Renal cortex interstitium (tissue), 15 donors: ENCODE results near the gene IZUMO1. TPM values are rescaled to one million over a fixed set of nuclear protein-coding genes. Genes with fewer than 3 reads are reported as not detected.
"Not testable (repeated sequence)": the region's sequence is repeated elsewhere in the genome, so short reads cannot be mapped to it uniquely, and the experiment has no call there.

Experiments
- DNase-seq, 11 donors: peaks; one replicate each; pipeline ENCODE4 v3.0.0-alpha.2; 2013; ENCODE audit warnings: low read depth in 9 of 11, low spot score in 4 of 11; ENCODE audit errors: extremely low read depth in 1 of 11
- long read RNA-seq, 16 experiments: transcript quantifications; one replicate each; lab custom pipeline, GENCODE V29; 2026
- polyA plus RNA-seq, 3 donors: library from polyadenylated mRNA; unstranded; fragments of 120-200 nt; gene quantifications; one replicate each; pipeline ENCODE4 v1.2.1, GENCODE V29; 2013; ENCODE audit not compliant: insufficient read length in 3 of 3

IZUMO1 gene
- polyA plus RNA-seq = 1 to 10 TPM in 1 of 3 donors, under 1 TPM in 2; 0.23 to 1.2 (median 0.41) TPM
- long read RNA-seq, donor 1 = 0 reads
- long read RNA-seq, donor 2 = 0 reads
- long read RNA-seq, donor 3 = 0 reads
- long read RNA-seq, donor 4 = 0 reads
- long read RNA-seq, donor 5 = 0 reads
- long read RNA-seq, donor 6 = 0 reads
- long read RNA-seq, donor 7 = 0 reads
- long read RNA-seq, donor 8 = 0 reads
- long read RNA-seq, donor 9 = 0 reads
- long read RNA-seq, donor 10 = 0 reads
- long read RNA-seq, donor 11 = 0 reads
- long read RNA-seq, donor 12 = 0 reads
- long read RNA-seq, donor 13 = 0 reads
- long read RNA-seq, donor 14 = 0 reads
- long read RNA-seq, donor 15 = 0 reads
- long read RNA-seq, donor 16 = 0 reads

- peak in 8 of 11 donors; percentile 69 to 87 (median 82) for DNase-seq
Measured at GRCh38 chr19:48746738-48747575, at the start of gene IZUMO1. Gene IZUMO1 (minus strand): TSS chr19:48746909. CDS start chr19:48745859, 1,050 bp downstream.

DNA sequence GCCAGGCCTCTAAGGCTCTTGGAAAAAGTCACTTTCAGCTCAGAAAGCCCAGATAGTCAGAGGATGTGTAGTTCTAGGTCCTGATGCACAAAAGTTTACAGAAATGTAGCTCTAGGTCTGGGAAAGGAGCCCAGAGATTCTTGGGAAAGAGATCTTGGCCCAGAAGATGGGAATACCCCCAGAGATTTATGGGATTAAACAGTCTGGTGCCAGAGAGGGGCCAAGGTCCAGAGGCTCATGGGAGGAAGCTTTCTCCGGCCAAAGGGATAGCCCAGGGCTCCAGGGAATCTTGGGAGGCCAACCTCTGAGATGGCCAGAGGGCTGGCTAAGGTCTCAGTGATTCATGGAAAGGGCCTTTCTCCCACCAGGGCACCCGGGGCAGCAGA lies 49.0 kb upstream of the IZUMO1 start:
- no peak for DNase-seq

GRCh38 chr19:48795055-48795684 lies 48.5 kb upstream of the IZUMO1 start:
- DNase-seq = peak; percentile 85 to 94 (median 91)

DNA sequence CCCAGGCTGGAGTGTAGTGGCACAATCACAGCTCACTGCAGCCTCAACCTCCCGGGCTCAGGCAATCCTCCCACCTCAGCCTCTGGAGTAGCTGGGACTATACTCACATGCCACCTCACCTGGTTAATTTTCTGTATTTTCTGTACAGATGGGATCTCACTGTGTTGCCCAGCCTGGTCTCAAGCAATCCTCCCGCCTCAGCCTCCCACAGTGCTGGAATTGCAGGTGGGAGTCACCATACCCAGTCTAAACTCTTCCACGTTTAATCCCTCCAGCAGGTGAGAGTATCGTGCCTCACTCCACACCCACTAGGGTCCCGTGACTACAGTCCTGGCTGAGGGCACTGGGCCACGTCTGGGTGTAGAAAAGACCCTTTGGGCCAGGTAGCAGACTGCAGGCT lies 47.6 kb upstream of the IZUMO1 start:
- no peak for DNase-seq

DNA sequence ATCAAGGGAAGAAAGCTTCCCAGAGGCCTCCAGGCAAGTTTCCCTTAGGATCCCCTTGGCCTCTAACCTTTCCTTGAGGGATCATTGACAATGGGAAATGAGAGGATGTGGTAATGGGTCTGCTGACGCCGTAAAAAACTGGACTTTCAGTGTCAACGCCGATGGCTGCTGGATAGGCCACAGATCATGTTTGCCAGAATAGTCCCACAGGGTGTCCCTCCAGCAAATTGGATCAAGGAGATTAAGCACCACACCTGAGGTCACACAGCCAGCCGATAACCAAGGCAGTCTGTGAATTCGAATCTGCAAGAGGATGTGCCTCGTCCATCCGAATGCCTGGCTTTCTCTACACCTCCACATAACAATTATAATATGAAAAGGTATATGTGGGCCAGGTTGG lies 46.6 kb upstream of the IZUMO1 start:
- no peak for DNase-seq

DNA sequence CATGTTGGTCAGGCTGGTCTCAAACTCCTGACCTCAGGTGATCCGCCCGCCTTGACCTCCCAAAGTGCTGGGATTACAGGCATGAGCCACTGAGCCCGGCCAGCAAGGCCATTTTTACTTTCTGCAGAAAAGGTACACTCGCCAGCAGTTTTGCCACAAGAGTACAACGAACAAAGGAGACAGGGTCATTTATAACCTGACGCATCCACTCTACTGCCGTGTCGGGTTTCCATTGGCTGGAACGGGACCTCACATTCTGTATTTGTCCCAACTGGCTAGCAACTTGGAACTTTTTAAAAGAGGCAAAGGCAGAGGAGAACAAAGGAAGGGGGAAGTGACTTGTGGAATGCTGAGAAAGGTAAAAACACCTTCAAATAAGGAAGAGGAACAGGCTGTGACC lies 40.6 kb upstream of the IZUMO1 start:
- DNase-seq = not testable (repeated sequence)

DNA sequence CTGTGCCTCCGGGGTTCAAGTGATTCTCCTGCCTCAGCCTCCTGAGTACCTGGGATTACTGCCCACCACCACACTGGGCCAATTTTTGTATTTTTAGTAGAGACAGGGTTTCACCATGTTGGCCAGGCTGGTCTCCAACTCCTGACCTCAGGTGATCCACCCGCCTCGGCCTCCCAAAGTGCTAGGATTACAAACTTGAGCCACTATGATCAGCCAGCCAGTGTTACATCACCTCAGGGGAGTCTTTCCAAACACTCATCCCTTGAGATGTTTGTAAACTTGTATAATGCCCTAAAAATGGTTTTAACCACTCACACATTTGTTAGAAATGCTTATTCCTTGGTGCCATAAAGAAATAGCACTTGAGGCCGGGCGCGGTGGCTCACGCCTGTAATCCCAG lies 39.7 kb upstream of the IZUMO1 start:
- DNase-seq = not testable (repeated sequence)

GRCh38 chr19:48784527-48784926 lies 37.8 kb upstream of the IZUMO1 start:
- DNase-seq = no peak

GRCh38 chr19:48780631-48781391 lies 34.1 kb upstream of the IZUMO1 start:
- DNase-seq = no peak

DNA sequence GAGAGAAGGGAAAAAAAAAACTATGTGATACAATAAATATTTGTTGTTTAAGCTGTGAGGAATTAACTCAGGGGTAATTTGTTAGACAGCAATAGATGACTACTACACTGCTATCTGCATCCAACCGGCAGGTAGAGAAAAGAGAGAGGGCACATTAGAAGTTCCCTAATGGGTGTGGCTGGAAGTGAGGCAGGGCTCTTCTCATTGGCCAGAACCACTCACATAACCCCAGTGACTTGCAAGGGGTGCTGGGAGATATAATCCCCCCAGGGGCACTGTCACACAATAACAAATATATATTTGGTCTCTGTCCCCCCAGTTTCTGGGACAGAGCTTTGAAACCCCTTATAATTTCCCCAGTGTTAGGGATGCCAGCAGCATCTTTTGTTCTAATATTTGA lies 32.9 kb upstream of the IZUMO1 start:
- no peak for DNase-seq

GRCh38 chr19:48777720-48778119 lies 31.0 kb upstream of the IZUMO1 start:
- DNase-seq = no peak

- no peak for DNase-seq
Measured at GRCh38 chr19:48777139-48777538, 30.4 kb upstream of the IZUMO1 start.

- no peak for DNase-seq
Measured at GRCh38 chr19:48772503-48772953, 25.8 kb upstream of the IZUMO1 start.

- DNase-seq = no peak
Measured at GRCh38 chr19:48770734-48771472, 24.2 kb upstream of the IZUMO1 start.

DNA sequence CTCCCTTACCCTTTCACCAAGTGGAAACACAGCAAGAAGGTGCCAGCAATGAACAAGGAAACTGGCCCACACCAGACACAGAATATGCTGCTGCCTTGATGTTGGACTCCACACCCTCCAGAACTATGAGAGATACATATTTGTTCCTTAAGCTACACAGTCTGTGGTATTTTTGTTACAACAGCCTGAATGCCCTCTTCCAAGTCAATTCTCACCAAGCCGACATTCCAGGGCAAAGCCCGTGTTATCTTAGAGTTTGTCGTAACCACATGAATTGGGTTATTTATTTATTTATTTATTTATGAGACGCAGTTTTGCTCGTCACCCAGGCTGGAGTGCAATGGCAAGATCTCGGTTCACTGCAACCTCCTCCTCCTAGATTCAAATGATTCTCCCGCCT lies 23.6 kb upstream of the IZUMO1 start:
- no peak for DNase-seq

DNA sequence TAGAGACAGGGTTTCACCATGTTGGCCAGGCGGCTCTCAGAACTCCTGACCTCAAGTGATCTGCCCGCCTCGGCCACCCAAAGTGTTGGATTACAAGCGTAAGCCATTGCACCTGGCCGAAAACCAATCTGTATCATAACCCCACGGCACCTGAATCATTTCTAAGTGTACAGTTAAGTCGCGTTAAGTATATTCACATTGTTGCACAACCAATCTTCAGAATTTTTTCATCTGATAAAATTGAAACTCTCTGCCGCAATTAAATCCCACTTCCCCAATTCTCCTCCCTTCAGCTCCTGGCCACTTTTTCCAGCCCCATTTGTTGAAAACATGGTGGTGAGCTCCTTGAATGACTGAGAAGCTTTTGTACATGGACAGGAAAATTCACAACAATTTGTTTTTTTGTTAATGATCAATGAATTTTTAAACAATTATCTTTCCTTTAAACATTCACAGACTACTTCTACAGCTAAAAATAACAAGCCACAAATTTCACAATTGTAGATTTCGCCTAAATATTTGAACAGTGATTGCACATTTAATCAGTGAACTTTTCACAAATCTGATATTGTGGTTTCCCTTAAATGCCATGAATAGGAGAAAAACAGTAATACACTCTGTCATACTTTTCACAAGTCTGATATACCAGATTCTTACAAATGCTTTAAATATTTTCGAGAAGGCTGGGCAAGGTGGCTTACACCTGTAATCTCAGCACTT lies 22.4 kb upstream of the IZUMO1 start:
- DNase-seq = no peak

- not testable (repeated sequence) for DNase-seq
Measured at GRCh38 chr19:48768171-48768753, 21.6 kb upstream of the IZUMO1 start.
